Vagina (tissue), 2 donors: ENCODE measurements around the gene IL32.
"Not testable (repeated sequence)": the region's sequence is repeated elsewhere in the genome, so short reads cannot be mapped to it uniquely, and the experiment has no call there.

Source experiments
- POLR2A ChIP-seq, 2 donors: fragments of 450-650 bp; IDR thresholded peaks; one replicate each; pipeline ENCODE4 v1.6.1; 2017; ENCODE audit warnings: antibody characterized with exemption in 2 of 2, mild to moderate bottlenecking in 2 of 2, moderate library complexity in 2 of 2
- POLR2AphosphoS5 ChIP-seq, 2 donors: sonication (generic); formaldehyde crosslinking; IDR thresholded peaks; one replicate each; pipeline ENCODE4 v1.9.0; 2017; ENCODE audit warnings: antibody characterized with exemption in 2 of 2, mild to moderate bottlenecking in 2 of 2, low read depth in 1 of 2; ENCODE audit not compliant: insufficient read depth in 1 of 2

DNA sequence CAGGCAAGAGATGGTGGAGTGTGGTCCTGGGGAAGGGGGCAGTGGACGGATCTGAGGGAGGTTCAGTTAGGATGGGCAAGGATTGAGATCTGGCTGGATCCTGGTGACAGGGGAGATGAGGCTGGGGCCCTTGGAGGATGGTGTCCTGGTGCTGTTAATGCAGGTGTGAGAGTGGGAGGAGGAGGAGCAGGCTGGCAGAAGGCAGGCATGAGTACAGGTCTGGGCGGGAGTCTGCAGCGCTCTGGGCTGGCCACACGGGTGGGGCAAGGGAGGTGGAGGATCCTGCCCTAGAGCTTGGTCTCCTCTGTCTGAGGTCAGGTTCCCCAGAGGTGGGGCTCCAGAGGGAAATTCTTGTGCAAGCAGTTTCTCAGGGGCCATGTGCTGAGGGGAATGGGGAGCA, 6.7 kb downstream of the IL32 start:
- TF ChIP-seq POLR2A (IDR thresholded peaks at IDR 0.05); POLR2AphosphoS5 (IDR thresholded peaks at IDR 0.05; ENCODE audit: insufficient read depth in 1 of 2, low read depth in 1 of 2): not testable (repeated sequence)
